K562 (cell line): ENCODE measurements around the gene MTA1. TPM values are rescaled to one million over a fixed set of nuclear protein-coding genes. Genes with fewer than 3 reads are reported as not detected.
A peak's percentile ranks its signal among the peaks of the same experiment; 100 is the strongest.

Source experiments
- CBX3 ChIP-seq, 2 experiments: IDR thresholded peaks; 1 replicate in 1 of 2; 2 replicates in 1 of 2; pipeline ENCODE4 v1.6.1; 2012; ENCODE audit warnings: inconsistent platforms in 2 of 2, low read length in 2 of 2, borderline replicate concordance in 1 of 2, control low read depth in 1 of 2
- ELF4 ChIP-seq: fragments of 450-650 bp; formaldehyde crosslinking; IDR thresholded peaks from 2 replicates; pipeline ENCODE4 v1.4.0; 2022; ENCODE audit warnings: missing genetic modification characterization
- FOXA1 ChIP-seq: fragments of 450-650 bp; IDR thresholded peaks from 2 replicates; pipeline ENCODE4 v1.6.1; 2016; ENCODE audit warnings: mild to moderate bottlenecking, borderline replicate concordance
- HBP1 ChIP-seq: fragments of 450-650 bp; formaldehyde crosslinking; IDR thresholded peaks from 2 replicates; pipeline ENCODE4 v1.4.0; 2022; ENCODE audit warnings: missing genetic modification characterization
- HLTF ChIP-seq: fragments of 450-650 bp; IDR thresholded peaks from 2 replicates; pipeline ENCODE4 v1.6.1; 2016
- HNRNPL ChIP-seq: fragments of 200-400 bp; formaldehyde crosslinking; IDR thresholded peaks from 2 replicates; pipeline ENCODE4 v1.6.1; 2017; ENCODE audit warnings: low read depth, mild to moderate bottlenecking, low read length
- KAT7 ChIP-seq: sonication (generic); formaldehyde crosslinking; IDR thresholded peaks from 2 replicates; pipeline ENCODE4 v1.8.0; 2022; ENCODE audit warnings: missing genetic modification reagents, mild to moderate bottlenecking, borderline replicate concordance
- L3MBTL2 ChIP-seq: fragments of 450-650 bp; IDR thresholded peaks from 2 replicates; pipeline ENCODE4 v1.6.1; 2016; ENCODE audit warnings: mild to moderate bottlenecking, moderate library complexity
- MXD1 ChIP-seq: fragments of 250-450 bp; sonication (Bioruptor Pico); IDR thresholded peaks from 2 replicates; pipeline ENCODE4 v1.8.0; 2021; ENCODE audit warnings: borderline replicate concordance, mild to moderate bottlenecking, moderate library complexity; ENCODE audit not compliant: poor library complexity, severe bottlenecking
- NCOA2 ChIP-seq, 2 experiments: fragments of 450-650 bp; IDR thresholded peaks; 2 replicates each; pipeline ENCODE4 v1.6.1; 2018; ENCODE audit warnings: mild to moderate bottlenecking in 2 of 2, moderate library complexity in 1 of 2; ENCODE audit not compliant: partially characterized antibody in 2 of 2
- PHF20 ChIP-seq: fragments of 450-650 bp; IDR thresholded peaks from 2 replicates; pipeline ENCODE4 v1.6.1; 2018; ENCODE audit not compliant: partially characterized antibody
- POLR2H ChIP-seq: IDR thresholded peaks from 2 replicates; pipeline ENCODE4 v1.6.1; 2016; ENCODE audit warnings: missing genetic modification characterization, low read depth, mild to moderate bottlenecking, control low read depth, missing compliant biosample characterization, moderate library complexity
- POLR3A ChIP-seq: IDR thresholded peaks from 2 replicates; pipeline ENCODE4 v1.6.1; 2011; ENCODE audit warnings: borderline replicate concordance, mild to moderate bottlenecking, moderate library complexity; ENCODE audit not compliant: insufficient read length, insufficient read depth; ENCODE audit errors: extremely low read depth
- POU5F1 ChIP-seq: fragments of 150-350 bp; IDR thresholded peaks from 2 replicates; pipeline ENCODE4 v1.6.1; 2014; ENCODE audit warnings: borderline replicate concordance, low read length, low read depth, mild to moderate bottlenecking; ENCODE audit not compliant: partially characterized antibody
- RCOR1 ChIP-seq, 2 experiments: IDR thresholded peaks; 2 replicates each; pipeline ENCODE4 v1.6.1; 2012; ENCODE audit warnings: low read depth in 2 of 2, low read length in 2 of 2, borderline replicate concordance in 1 of 2, improper control_type of control experiment in 1 of 2
- SAFB2 ChIP-seq: fragments of 200-400 bp; formaldehyde crosslinking; IDR thresholded peaks from 2 replicates; pipeline ENCODE4 v1.6.1; 2018; ENCODE audit warnings: borderline replicate concordance, low read length, low read depth, moderate library complexity; ENCODE audit not compliant: severe bottlenecking
- SREBF2 ChIP-seq: sonication (generic); formaldehyde crosslinking; IDR thresholded peaks from 2 replicates; pipeline ENCODE4 v1.4.0; 2020; ENCODE audit warnings: mild to moderate bottlenecking, missing genetic modification reagents
- YY1 ChIP-seq, 3 experiments: IDR thresholded peaks; 2 replicates each; pipeline ENCODE4 v1.6.1; 2011; ENCODE audit warnings: low read length in 2 of 3, mild to moderate bottlenecking in 2 of 3, moderate library complexity in 2 of 3, borderline replicate concordance in 1 of 3, control low read depth in 1 of 3, low read depth in 1 of 3; ENCODE audit not compliant: insufficient read depth in 3 of 3, insufficient replicate concordance in 2 of 3, control insufficient read depth in 1 of 3, insufficient read length in 1 of 3; ENCODE audit errors: extremely low read depth in 1 of 3
- ZNF224 ChIP-seq: sonication (generic); formaldehyde crosslinking; IDR thresholded peaks from 2 replicates; pipeline ENCODE4 v1.8.0; 2022; ENCODE audit warnings: mild to moderate bottlenecking, missing genetic modification reagents
- ZNF280A ChIP-seq: fragments of 450-650 bp; IDR thresholded peaks from 2 replicates; pipeline ENCODE4 v1.6.1; 2018; ENCODE audit warnings: mild to moderate bottlenecking, low read depth; ENCODE audit not compliant: partially characterized antibody
- ZNF431 ChIP-seq: sonication (generic); formaldehyde crosslinking; IDR thresholded peaks from 2 replicates; pipeline ENCODE4 v1.8.0; 2022; ENCODE audit warnings: mild to moderate bottlenecking, missing genetic modification reagents
- ZNF75A ChIP-seq: fragments of 450-650 bp; formaldehyde crosslinking; IDR thresholded peaks from 2 replicates; pipeline ENCODE4 v1.4.0; 2020; ENCODE audit warnings: mild to moderate bottlenecking
- ZNF766 ChIP-seq: fragments of 200-800 bp; sonication (Bioruptor generic); conservative IDR thresholded peaks from 2 replicates; pipeline ENCODE4 v1.6.1; 2016; ENCODE audit warnings: missing genetic modification characterization, missing compliant biosample characterization
- polyA plus RNA-seq, 8 experiments: library from polyadenylated mRNA; depleted of rRNA in 4 of 8; stranded (reverse) in 5 of 8; unstranded in 3 of 8; fragments of >200 nt; fragmentation: Nextera tagmentation in 2 of 8; fragmentation: Illumina TruSeq in 1 of 8; extraction: Ambion mirVana in 2 of 8; extraction: Trizol in 1 of 8; gene quantifications; 2 replicates each; pipeline versions ENCODE4 v1.2.1 to v1.2.3, GENCODE V29; 2011 to 2014; ENCODE audit warnings: inconsistent platforms in 1 of 8, missing spikeins in 1 of 8
- total RNA-seq, 7 experiments: library from RNA; depleted of rRNA in 6 of 7; stranded (reverse); fragments of >200 nt in 6 of 7; fragmentation: Illumina TruSeq in 2 of 7; extraction: Trizol in 2 of 7; gene quantifications; 2 replicates each; pipeline versions ENCODE4 v1.2.1 to v1.2.3, GENCODE V29; 2011 to 2021; ENCODE audit warnings: low replicate concordance in 1 of 7

MTA1 gene
- total and polyA plus RNA-seq, 9 of the 15 experiments (the other 6 are each of a cell fraction or from before 2014, with no cell fraction given) = 0.13 to 118 (median 32.3) TPM

GRCh38 chr14:105480807-105481801 is 61.5 kb downstream of the MTA1 start (continued):
- no peak for TF ChIP-seq POLR3A
- no peak for TF ChIP-seq PHF20
- TF ChIP-seq HNRNPL = no peak
- TF ChIP-seq CBX3 (IDR thresholded peaks at IDR 0.05; ENCODE audit: borderline replicate concordance in 1 of 2, low read length in 2 of 2) = peak in 1 of 2 experiments; percentile 97; a peak in 2 of 3 replicates
- TF ChIP-seq HLTF = 0 out of 2 replicates have a peak, but pooled peaks have one; percentile 49
- TF ChIP-seq POLR2H (tag) = no peak
- TF ChIP-seq ZNF224 (CRISPR knock-in tag) = no peak
- no peak for TF ChIP-seq SREBF2 (CRISPR knock-in tag)
- TF ChIP-seq RCOR1 (IDR thresholded peaks at IDR 0.05; ENCODE audit: borderline replicate concordance in 1 of 2, low read depth in 2 of 2, low read length in 2 of 2) = 0 out of 4 replicates have a peak, but pooled peaks of 1 of the 2 experiments have one; percentile 69
- no peak for TF ChIP-seq MXD1 (CRISPR knock-in tag)
- TF ChIP-seq ZNF280A = no peak
- no peak for TF ChIP-seq HBP1 (CRISPR knock-in tag)
- TF ChIP-seq ZNF766 (CRISPR knock-in tag) = no peak
- TF ChIP-seq YY1 (IDR thresholded peaks at IDR 0.05; ENCODE audit: borderline replicate concordance in 1 of 3, control insufficient read depth in 1 of 3, extremely low read depth in 1 of 3, insufficient read depth in 3 of 3, insufficient read length in 1 of 3, insufficient replicate concordance in 2 of 3, low read depth in 1 of 3, low read length in 2 of 3) = peak in 2 of 3 experiments; percentile 56 to 80
- no peak for TF ChIP-seq ZNF431 (CRISPR knock-in tag)
- TF ChIP-seq KAT7 = no peak
- TF ChIP-seq NCOA2 (IDR thresholded peaks at IDR 0.05; ENCODE audit: partially characterized antibody in 2 of 2) = no peak
- peak; percentile 37; the same call in 1 of the 2 replicates for TF ChIP-seq L3MBTL2
- TF ChIP-seq ELF4 (CRISPR knock-in tag) = no peak
- no peak for TF ChIP-seq FOXA1
- no peak for TF ChIP-seq ZNF75A (CRISPR knock-in tag)
- TF ChIP-seq POU5F1 = no peak
- no peak for TF ChIP-seq SAFB2
